ENCODE data around the gene SPRR2B.

SPRR2B gene

GRCh38 chr1:153087652-153088051 lies 16.2 kb upstream of the SPRR2B start:
- TF ChIP-seq EP300 (IDR thresholded peaks at IDR 0.05; ENCODE audit: borderline replicate concordance) = no peak
- no peak for TF ChIP-seq ZBTB7A (IDR thresholded peaks at IDR 0.05; ENCODE audit: low read depth)
- no peak for TF ChIP-seq TCF12 (IDR thresholded peaks at IDR 0.05; ENCODE audit: low read depth)
- TF ChIP-seq TAF1 (IDR thresholded peaks at IDR 0.05; ENCODE audit: low read depth) = no peak
- TF ChIP-seq EGR1 (IDR thresholded peaks at IDR 0.05) = no peak
- TF ChIP-seq MAX (IDR thresholded peaks at IDR 0.05) = no peak
- TF ChIP-seq, protein P1, sequence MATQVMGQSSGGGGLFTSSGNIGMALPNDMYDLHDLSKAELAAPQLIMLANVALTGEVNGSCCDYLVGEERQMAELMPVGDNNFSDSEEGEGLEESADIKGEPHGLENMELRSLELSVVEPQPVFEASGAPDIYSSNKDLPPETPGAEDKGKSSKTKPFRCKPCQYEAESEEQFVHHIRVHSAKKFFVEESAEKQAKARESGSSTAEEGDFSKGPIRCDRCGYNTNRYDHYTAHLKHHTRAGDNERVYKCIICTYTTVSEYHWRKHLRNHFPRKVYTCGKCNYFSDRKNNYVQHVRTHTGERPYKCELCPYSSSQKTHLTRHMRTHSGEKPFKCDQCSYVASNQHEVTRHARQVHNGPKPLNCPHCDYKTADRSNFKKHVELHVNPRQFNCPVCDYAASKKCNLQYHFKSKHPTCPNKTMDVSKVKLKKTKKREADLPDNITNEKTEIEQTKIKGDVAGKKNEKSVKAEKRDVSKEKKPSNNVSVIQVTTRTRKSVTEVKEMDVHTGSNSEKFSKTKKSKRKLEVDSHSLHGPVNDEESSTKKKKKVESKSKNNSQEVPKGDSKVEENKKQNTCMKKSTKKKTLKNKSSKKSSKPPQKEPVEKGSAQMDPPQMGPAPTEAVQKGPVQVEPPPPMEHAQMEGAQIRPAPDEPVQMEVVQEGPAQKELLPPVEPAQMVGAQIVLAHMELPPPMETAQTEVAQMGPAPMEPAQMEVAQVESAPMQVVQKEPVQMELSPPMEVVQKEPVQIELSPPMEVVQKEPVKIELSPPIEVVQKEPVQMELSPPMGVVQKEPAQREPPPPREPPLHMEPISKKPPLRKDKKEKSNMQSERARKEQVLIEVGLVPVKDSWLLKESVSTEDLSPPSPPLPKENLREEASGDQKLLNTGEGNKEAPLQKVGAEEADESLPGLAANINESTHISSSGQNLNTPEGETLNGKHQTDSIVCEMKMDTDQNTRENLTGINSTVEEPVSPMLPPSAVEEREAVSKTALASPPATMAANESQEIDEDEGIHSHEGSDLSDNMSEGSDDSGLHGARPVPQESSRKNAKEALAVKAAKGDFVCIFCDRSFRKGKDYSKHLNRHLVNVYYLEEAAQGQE (IDR thresholded peaks at IDR 0.05; ENCODE audit: low read depth) = no peak
- TF ChIP-seq TEAD4 (IDR thresholded peaks at IDR 0.05) = no peak
- TF ChIP-seq YY1 (IDR thresholded peaks at IDR 0.05; ENCODE audit: low read depth) = no peak
- no peak for TF ChIP-seq USF1 (IDR thresholded peaks at IDR 0.05)
- TF ChIP-seq RAD21 (IDR thresholded peaks at IDR 0.05; ENCODE audit: low read depth) = no peak
- TF ChIP-seq NFIC (IDR thresholded peaks at IDR 0.05) = no peak
- no peak for TF ChIP-seq CEBPB (IDR thresholded peaks at IDR 0.05)
- no peak for TF ChIP-seq FOXM1 (IDR thresholded peaks at IDR 0.05; ENCODE audit: borderline replicate concordance, low read depth)

DNA sequence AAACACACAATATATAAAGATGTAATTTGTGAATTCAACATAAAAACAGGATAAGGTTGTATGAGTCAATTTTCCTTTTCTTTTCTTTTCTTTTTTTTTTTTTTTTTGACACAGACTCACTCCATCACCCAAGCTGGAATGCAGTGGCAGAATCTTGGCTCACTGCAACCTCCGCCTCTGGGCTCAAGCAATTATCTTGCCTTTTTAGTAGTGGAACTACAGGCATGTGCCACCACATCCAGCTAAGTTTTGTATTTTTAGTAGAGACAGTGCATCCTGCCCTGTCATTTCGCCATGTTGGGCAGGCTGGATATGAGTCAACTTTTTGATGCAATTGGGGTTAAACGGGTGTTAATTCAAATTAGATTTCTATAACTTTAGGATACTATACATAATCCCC lies 10.3 kb upstream of the SPRR2B start:
- TF ChIP-seq TEAD4 (IDR thresholded peaks at IDR 0.05) = no peak
- no peak for TF ChIP-seq EGR1 (IDR thresholded peaks at IDR 0.05)
- no peak for TF ChIP-seq TAF1 (IDR thresholded peaks at IDR 0.05; ENCODE audit: low read depth)
- TF ChIP-seq FOXM1 (IDR thresholded peaks at IDR 0.05; ENCODE audit: borderline replicate concordance, low read depth) = no peak
- no peak for TF ChIP-seq MAX (IDR thresholded peaks at IDR 0.05)
- TF ChIP-seq NFIC (IDR thresholded peaks at IDR 0.05) = no peak
- no peak for TF ChIP-seq USF1 (IDR thresholded peaks at IDR 0.05)
- no peak for TF ChIP-seq RAD21 (IDR thresholded peaks at IDR 0.05; ENCODE audit: low read depth)
- TF ChIP-seq CREB1 (IDR thresholded peaks at IDR 0.05; ENCODE audit: low read depth) = no peak
- TF ChIP-seq EP300 (IDR thresholded peaks at IDR 0.05; ENCODE audit: borderline replicate concordance) = no peak
- TF ChIP-seq TCF12 (IDR thresholded peaks at IDR 0.05; ENCODE audit: low read depth) = no peak
- no peak for TF ChIP-seq CEBPB (IDR thresholded peaks at IDR 0.05)
- no peak for TF ChIP-seq ZBTB7A (IDR thresholded peaks at IDR 0.05; ENCODE audit: low read depth)
- TF ChIP-seq, protein P1 (IDR thresholded peaks at IDR 0.05; ENCODE audit: low read depth) = no peak
- no peak for TF ChIP-seq YY1 (IDR thresholded peaks at IDR 0.05; ENCODE audit: low read depth)

GRCh38 chr1:153072806-153073726 lies 1.7 kb upstream of the SPRR2B start:
- TF ChIP-seq CEBPB (IDR thresholded peaks at IDR 0.05) (no peak), RAD21 (IDR thresholded peaks at IDR 0.05; ENCODE audit: low read depth) (no peak), MAX (IDR thresholded peaks at IDR 0.05) (no peak)

- no peak for TF ChIP-seq CEBPB (IDR thresholded peaks at IDR 0.05)
- TF ChIP-seq RAD21 (IDR thresholded peaks at IDR 0.05; ENCODE audit: low read depth) = no peak
- TF ChIP-seq NFIC (IDR thresholded peaks at IDR 0.05) = no peak
- TF ChIP-seq TEAD4 (IDR thresholded peaks at IDR 0.05) = no peak
- no peak for TF ChIP-seq YY1 (IDR thresholded peaks at IDR 0.05; ENCODE audit: low read depth)
- no peak for TF ChIP-seq ZBTB7A (IDR thresholded peaks at IDR 0.05; ENCODE audit: low read depth)
- TF ChIP-seq TAF1 (IDR thresholded peaks at IDR 0.05; ENCODE audit: low read depth) = no peak
- no peak for TF ChIP-seq TCF12 (IDR thresholded peaks at IDR 0.05; ENCODE audit: low read depth)
- TF ChIP-seq, protein P1 (IDR thresholded peaks at IDR 0.05; ENCODE audit: low read depth) = no peak
- no peak for TF ChIP-seq USF1 (IDR thresholded peaks at IDR 0.05)
- TF ChIP-seq EP300 (IDR thresholded peaks at IDR 0.05; ENCODE audit: borderline replicate concordance) = no peak
- no peak for TF ChIP-seq EGR1 (IDR thresholded peaks at IDR 0.05)
- no peak for TF ChIP-seq CREB1 (IDR thresholded peaks at IDR 0.05; ENCODE audit: low read depth)
- TF ChIP-seq FOXM1 (IDR thresholded peaks at IDR 0.05; ENCODE audit: borderline replicate concordance, low read depth) = no peak
- TF ChIP-seq MAX (IDR thresholded peaks at IDR 0.05) = no peak
Measured at GRCh38 chr1:153070243-153070642, 1.2 kb downstream of the SPRR2B start.
